B cell (primary cell): ENCODE data around the gene ARRDC3. TPM values are rescaled to one million over a fixed set of nuclear protein-coding genes. Genes with fewer than 3 reads are reported as not detected.

Source experiments
- ATAC-seq: fragments of 200-7000 bp; cut with Tn5 transposase; one replicate; pipeline ENCODE4 v1.10.0; 2021; ENCODE audit warnings: low read depth, mild to moderate bottlenecking, moderate number of reproducible peaks, moderate library complexity
- CTCF ChIA-PET: fragments of 350-600 bp; sonication (Branson Sonifier 250); formaldehyde crosslinking; loops from one replicate; lab custom pipeline; 2021; ENCODE audit warnings: antibody characterized with exemption, inconsistent platforms; lab: Charles Lee
- POLR2A ChIA-PET: fragments of 350-600 bp; sonication (Branson Sonifier 250); formaldehyde crosslinking; loops from one replicate; lab custom pipeline; 2021; ENCODE audit warnings: antibody characterized with exemption; lab: Charles Lee
- DNase-seq: peaks from one replicate; pipeline ENCODE4 v3.0.0; 2013
- H2AFZ ChIP-seq: 2 replicates; pipeline ENCODE4 v1.6.1; 2012; ENCODE audit warnings: mild to moderate bottlenecking, low read depth, low read length; ENCODE audit not compliant: insufficient read depth, poor library complexity, severe bottlenecking
- H3K27ac ChIP-seq, 2 donors: 1 replicate in 1 of 2; 2 replicates in 1 of 2; pipeline ENCODE4 v1.5.1; 2012 to 2013; ENCODE audit warnings: low read length in 2 of 2, mild to moderate bottlenecking in 2 of 2, moderate library complexity in 1 of 2
- H3K27me3 ChIP-seq, 4 experiments: fragments of 200-600 bp in 1 of 4; sonication (generic) in 1 of 4; replicated peaks in 1 of 4; 1 replicate in 2 of 4; 2 replicates in 2 of 4; pipeline versions ENCODE4 v1.6.1 to v1.7.0; 2013 to 2016; ENCODE audit warnings: low read length in 3 of 4, mild to moderate bottlenecking in 2 of 4, mixed read lengths in 1 of 4, moderate library complexity in 1 of 4; ENCODE audit not compliant: insufficient read depth in 4 of 4, control insufficient read depth in 3 of 4; ENCODE audit errors: control extremely low read depth in 1 of 4
- H3K36me3 ChIP-seq, 2 experiments: replicated peaks in 1 of 2; 1 replicate in 1 of 2; 2 replicates in 1 of 2; pipeline versions ENCODE4 v1.6.1 to v1.7.1; 2013; ENCODE audit warnings: low read length in 1 of 2; ENCODE audit not compliant: insufficient read depth in 2 of 2, control insufficient read depth in 1 of 2; ENCODE audit errors: control extremely low read depth in 1 of 2, extremely low read depth in 1 of 2
- H3K4me1 ChIP-seq, 2 donors: fragments of 200-600 bp in 1 of 2; sonication (generic) in 1 of 2; 1 replicate in 1 of 2; 2 replicates in 1 of 2; pipeline versions ENCODE4 v1.5.1 to v1.6.1; 2013 to 2017; ENCODE audit warnings: low read length in 2 of 2; ENCODE audit not compliant: control insufficient read depth in 2 of 2, insufficient read depth in 2 of 2
- H3K4me2 ChIP-seq: replicated peaks from 2 replicates; pipeline ENCODE3; 2012; ENCODE audit warnings: mild to moderate bottlenecking, low read depth, low read length; ENCODE audit not compliant: poor library complexity, severe bottlenecking
- H3K4me3 ChIP-seq, 5 experiments: fragments of 200-600 bp in 1 of 5; sonication (generic) in 1 of 5; 1 replicate in 3 of 5; 2 replicates in 2 of 5; pipeline versions ENCODE4 v1.5.1 to v1.7.0; 2011 to 2016; ENCODE audit warnings: low read length in 4 of 5, mild to moderate bottlenecking in 4 of 5, low read depth in 2 of 5, control low read depth in 1 of 5, moderate library complexity in 1 of 5; ENCODE audit not compliant: insufficient read depth in 1 of 5; ENCODE audit errors: control extremely low read depth in 1 of 5, extremely low read depth in 1 of 5
- H3K79me2 ChIP-seq: fragments of 200-600 bp; sonication (generic); one replicate; pipeline ENCODE4 v1.6.0; 2016; ENCODE audit warnings: low read length; ENCODE audit not compliant: control insufficient read depth, insufficient read depth
- H3K9ac ChIP-seq: fragments of 200-600 bp; sonication (generic); 2 replicates; pipeline ENCODE4 v1.6.1; 2017; ENCODE audit warnings: mild to moderate bottlenecking, low read length, moderate library complexity
- H3K9me3 ChIP-seq, 3 donors: one replicate each; pipeline versions ENCODE4 v1.6.1 to v1.7.1; 2013; ENCODE audit warnings: low read length in 2 of 3; ENCODE audit not compliant: control insufficient read depth in 2 of 3, insufficient read depth in 1 of 3; ENCODE audit errors: control extremely low read depth in 1 of 3
- H4K20me1 ChIP-seq: 2 replicates; pipeline ENCODE4 v1.6.0; 2012; ENCODE audit warnings: mild to moderate bottlenecking, low read length; ENCODE audit not compliant: insufficient read depth, control insufficient read depth, poor library complexity, severe bottlenecking
- H3K27ac Mint-ChIP-seq: one replicate; pipeline ENCODE4 v1.8.0; 2021; ENCODE audit warnings: mixed read lengths
- H3K27me3 Mint-ChIP-seq: one replicate; pipeline ENCODE4 v1.8.0; 2021; ENCODE audit warnings: mixed read lengths
- H3K4me1 Mint-ChIP-seq: one replicate; pipeline ENCODE4 v1.8.0; 2021; ENCODE audit warnings: mixed read lengths
- H3K4me3 Mint-ChIP-seq: one replicate; pipeline ENCODE4 v1.8.0; 2021; ENCODE audit warnings: mixed read lengths
- H3K9me3 Mint-ChIP-seq: one replicate; pipeline ENCODE4 v1.8.0; 2022; ENCODE audit warnings: mixed read lengths; ENCODE audit not compliant: insufficient read depth
- CTCF ChIP-seq: fragments of 200-600 bp; IDR thresholded peaks from one replicate; pipeline ENCODE4 v1.8.0; 2022; ENCODE audit warnings: antibody characterized with exemption, mild to moderate bottlenecking
- EZH2 ChIP-seq: IDR thresholded peaks from 2 replicates; pipeline ENCODE4 v1.6.1; 2012; ENCODE audit warnings: borderline replicate concordance, low read depth, mild to moderate bottlenecking, moderate library complexity, low read length; ENCODE audit not compliant: insufficient read depth, poor library complexity, severe bottlenecking
- WGBS: methylation state at CpG from one replicate; pipeline ENCODE4 v1.1.5; 2013; ENCODE audit warnings: missing lambda C conversion rate; ENCODE audit not compliant: insufficient coverage; 5-methylcytosine and 5-hydroxymethylcytosine counted together
- intact Hi-C: fragments of 100-400 bp; cut with micrococcal nuclease; formaldehyde crosslinking; loops from one replicate; pipeline ENCODE4 v1.10.0; 2022
- polyA plus RNA-seq: library from polyadenylated mRNA; depleted of rRNA; stranded (reverse); fragments of >200 nt; gene quantifications from 2 replicates; pipeline ENCODE4 v1.2.3, GENCODE V29; 2012
- total RNA-seq, 2 donors: library from RNA; stranded (reverse); fragments of 120-200 nt in 1 of 2; gene quantifications; 1 replicate in 1 of 2; 2 replicates in 1 of 2; pipeline versions ENCODE4 v1.2.3 to v1.2.4, GENCODE V29; 2013 to 2022

Gene ARRDC3
- total and polyA plus RNA-seq, 2 donors (not counting 1 experiment from before 2014, with no cell fraction given): 52.9 to 84.9 TPM

GRCh38 chr5:91379246-91379913, 3.7 kb downstream of the ARRDC3 start:
- Histone ChIP-seq H3K79me2 (peaks cover 48% of the 10 kb centered on the region), H3K9me3 (no peaks in the 10 kb centered on the region), H3K9ac (peak overlapping the region; percentile 97), H3K27me3 (no peaks in the 10 kb centered on the region), H3K36me3 (peaks cover 11 to 27% of the 10 kb centered on the region in 2 experiments), H3K4me1 (peaks cover 12 to 15% of the 10 kb centered on the region in 2 donors), H3K4me2 (peak overlapping the region; percentile 87), H3K4me3 (peak overlapping the region; percentile 75 to 98 (median 80)), H3K27ac (peak overlapping the region; percentile 99), H4K20me1 (peaks cover 6% of the 10 kb centered on the region), H2AFZ (peak overlapping the region; percentile 63)
- no peak for ATAC-seq
- no peaks in the 10 kb centered on the region for H3K27me3 Mint-ChIP-seq
- TF ChIP-seq CTCF (no peak), EZH2 (no peak)
- no peaks in the 10 kb centered on the region for H3K9me3 Mint-ChIP-seq
- POLR2A ChIA-PET: interaction anchor here (0.6 to 2.2 kb wide), 4 partner anchors 65 to 116 kb away, joined by 3 to 20 read pairs (median 9); no protein-coding TSS in a partner anchor
- intact Hi-C loops: no loop called here
- H3K27ac Mint-ChIP-seq: peak overlapping the region; percentile 99
- H3K4me3 Mint-ChIP-seq: peak overlapping the region; percentile 88
- no peak for DNase-seq
- 0% methylated on average over 1 of the region's 12 CpGs for WGBS
- H3K4me1 Mint-ChIP-seq: peaks cover 28% of the 10 kb centered on the region
- CTCF ChIA-PET: interaction anchor here (0.7 to 1.6 kb wide), 5 partner anchors 9 to 153 kb away, joined by 3 to 5 read pairs (median 4); no protein-coding TSS in a partner anchor

- Histone ChIP-seq H3K9ac (peak overlapping the region; percentile 97), H3K4me1 (peaks cover 6 to 9% of the 10 kb centered on the region in 2 donors), H3K4me2 (peak overlapping the region; percentile 87), H3K27ac (peak overlapping the region; percentile 99), H3K27me3 (no peaks in the 10 kb centered on the region), H3K36me3 (peaks cover 14 to 33% of the 10 kb centered on the region in 2 experiments), H3K9me3 (no peaks in the 10 kb centered on the region), H3K4me3 (peak overlapping the region in 3 of 5 experiments; percentile 80 to 98 (median 86)), H2AFZ (no peak overlapping the region), H3K79me2 (peaks cover 48% of the 10 kb centered on the region), H4K20me1 (peaks cover 6% of the 10 kb centered on the region)
- TF ChIP-seq EZH2 (no peak), CTCF (no peak)
- peaks cover 23% of the 10 kb centered on the region for H3K4me1 Mint-ChIP-seq
- DNase-seq (no peak), ATAC-seq (no peak)
- ChIA-PET CTCF (interaction anchor here (0.9 to 1.6 kb wide), 3 partner anchors 9 to 152 kb away, joined by 4 to 5 read pairs (median 4); no protein-coding TSS in a partner anchor), POLR2A (no interaction called here)
- no CpG with 5 or more reads among the region's 5 CpGs for WGBS
- intact Hi-C loops: no loop called here
- H3K4me3 Mint-ChIP-seq: peak overlapping the region; percentile 88
- H3K27ac Mint-ChIP-seq: peak overlapping the region; percentile 99
- H3K9me3 Mint-ChIP-seq: no peaks in the 10 kb centered on the region
- no peaks in the 10 kb centered on the region for H3K27me3 Mint-ChIP-seq
These were observed 4.3 kb downstream of the ARRDC3 start for GRCh38 chr5:91378752-91379211.
